ENCODE measurements around the gene PTPRR.

DNA sequence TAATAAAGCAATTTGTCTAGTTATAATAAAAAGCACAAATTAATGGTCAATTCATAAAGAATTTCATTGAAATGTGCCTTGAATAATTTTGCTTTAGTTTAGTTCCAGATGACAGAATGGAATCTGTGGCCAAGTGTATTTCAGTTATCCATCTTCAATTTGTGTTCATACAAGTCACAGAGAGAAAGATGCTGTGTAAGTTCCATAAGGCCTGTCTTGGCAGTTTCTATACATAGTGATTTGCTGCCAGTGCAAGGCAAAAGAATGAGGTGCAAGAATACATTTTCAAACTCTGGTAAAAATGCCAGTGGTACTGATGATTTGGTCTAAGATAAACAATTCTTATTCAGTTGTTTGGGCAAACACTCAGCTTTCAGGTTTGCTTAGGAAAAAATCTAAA is 149.0 kb downstream of the PTPRR start:
- TF ChIP-seq TARDBP (IDR thresholded peaks at IDR 0.05) (no peak), NFRKB (IDR thresholded peaks at IDR 0.05) (no peak), HDGF (IDR thresholded peaks at IDR 0.05; ENCODE audit: borderline replicate concordance) (no peak), FOXM1 (IDR thresholded peaks at IDR 0.05; ENCODE audit: borderline replicate concordance) (no peak), ELF4 (IDR thresholded peaks at IDR 0.05) (no peak), SP1 (IDR thresholded peaks at IDR 0.05) (no peak), FOXA1 (IDR thresholded peaks at IDR 0.05) (no peak), LEF1 (IDR thresholded peaks at IDR 0.05; ENCODE audit: borderline replicate concordance) (no peak), BHLHE40 (IDR thresholded peaks at IDR 0.05; ENCODE audit: borderline replicate concordance) (no peak), L3MBTL2 (conservative IDR thresholded peaks at IDR 0.05) (no peak), FOXK2 (IDR thresholded peaks at IDR 0.05) (no peak), SUZ12 (IDR thresholded peaks at IDR 0.05) (no peak), ARNT (IDR thresholded peaks at IDR 0.05) (no peak)
- TF ChIP-seq, protein P1, sequence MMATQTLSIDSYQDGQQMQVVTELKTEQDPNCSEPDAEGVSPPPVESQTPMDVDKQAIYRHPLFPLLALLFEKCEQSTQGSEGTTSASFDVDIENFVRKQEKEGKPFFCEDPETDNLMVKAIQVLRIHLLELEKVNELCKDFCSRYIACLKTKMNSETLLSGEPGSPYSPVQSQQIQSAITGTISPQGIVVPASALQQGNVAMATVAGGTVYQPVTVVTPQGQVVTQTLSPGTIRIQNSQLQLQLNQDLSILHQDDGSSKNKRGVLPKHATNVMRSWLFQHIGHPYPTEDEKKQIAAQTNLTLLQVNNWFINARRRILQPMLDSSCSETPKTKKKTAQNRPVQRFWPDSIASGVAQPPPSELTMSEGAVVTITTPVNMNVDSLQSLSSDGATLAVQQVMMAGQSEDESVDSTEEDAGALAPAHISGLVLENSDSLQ (IDR thresholded peaks at IDR 0.05), result no peak

Data from HEK293T (cell line).